Placental pericyte (primary cell): ENCODE data around the gene PTPRQ. TPM values are rescaled to one million over a fixed set of nuclear protein-coding genes. Genes with fewer than 3 reads are reported as not detected.

Experiments used
- total RNA-seq: library from RNA; depleted of rRNA; stranded (reverse); fragments of >200 nt; gene quantifications from 2 replicates; pipeline ENCODE4 v1.2.3, GENCODE V29; 2012

The PTPRQ gene, protein sequence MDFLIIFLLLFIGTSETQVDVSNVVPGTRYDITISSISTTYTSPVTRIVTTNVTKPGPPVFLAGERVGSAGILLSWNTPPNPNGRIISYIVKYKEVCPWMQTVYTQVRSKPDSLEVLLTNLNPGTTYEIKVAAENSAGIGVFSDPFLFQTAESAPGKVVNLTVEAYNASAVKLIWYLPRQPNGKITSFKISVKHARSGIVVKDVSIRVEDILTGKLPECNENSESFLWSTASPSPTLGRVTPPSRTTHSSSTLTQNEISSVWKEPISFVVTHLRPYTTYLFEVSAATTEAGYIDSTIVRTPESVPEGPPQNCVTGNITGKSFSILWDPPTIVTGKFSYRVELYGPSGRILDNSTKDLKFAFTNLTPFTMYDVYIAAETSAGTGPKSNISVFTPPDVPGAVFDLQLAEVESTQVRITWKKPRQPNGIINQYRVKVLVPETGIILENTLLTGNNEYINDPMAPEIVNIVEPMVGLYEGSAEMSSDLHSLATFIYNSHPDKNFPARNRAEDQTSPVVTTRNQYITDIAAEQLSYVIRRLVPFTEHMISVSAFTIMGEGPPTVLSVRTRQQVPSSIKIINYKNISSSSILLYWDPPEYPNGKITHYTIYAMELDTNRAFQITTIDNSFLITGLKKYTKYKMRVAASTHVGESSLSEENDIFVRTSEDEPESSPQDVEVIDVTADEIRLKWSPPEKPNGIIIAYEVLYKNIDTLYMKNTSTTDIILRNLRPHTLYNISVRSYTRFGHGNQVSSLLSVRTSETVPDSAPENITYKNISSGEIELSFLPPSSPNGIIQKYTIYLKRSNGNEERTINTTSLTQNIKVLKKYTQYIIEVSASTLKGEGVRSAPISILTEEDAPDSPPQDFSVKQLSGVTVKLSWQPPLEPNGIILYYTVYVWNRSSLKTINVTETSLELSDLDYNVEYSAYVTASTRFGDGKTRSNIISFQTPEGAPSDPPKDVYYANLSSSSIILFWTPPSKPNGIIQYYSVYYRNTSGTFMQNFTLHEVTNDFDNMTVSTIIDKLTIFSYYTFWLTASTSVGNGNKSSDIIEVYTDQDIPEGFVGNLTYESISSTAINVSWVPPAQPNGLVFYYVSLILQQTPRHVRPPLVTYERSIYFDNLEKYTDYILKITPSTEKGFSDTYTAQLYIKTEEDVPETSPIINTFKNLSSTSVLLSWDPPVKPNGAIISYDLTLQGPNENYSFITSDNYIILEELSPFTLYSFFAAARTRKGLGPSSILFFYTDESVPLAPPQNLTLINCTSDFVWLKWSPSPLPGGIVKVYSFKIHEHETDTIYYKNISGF (N-terminal part only)
- 0.22 and 0.29 TPM in 2 replicates for total RNA-seq

DNA sequence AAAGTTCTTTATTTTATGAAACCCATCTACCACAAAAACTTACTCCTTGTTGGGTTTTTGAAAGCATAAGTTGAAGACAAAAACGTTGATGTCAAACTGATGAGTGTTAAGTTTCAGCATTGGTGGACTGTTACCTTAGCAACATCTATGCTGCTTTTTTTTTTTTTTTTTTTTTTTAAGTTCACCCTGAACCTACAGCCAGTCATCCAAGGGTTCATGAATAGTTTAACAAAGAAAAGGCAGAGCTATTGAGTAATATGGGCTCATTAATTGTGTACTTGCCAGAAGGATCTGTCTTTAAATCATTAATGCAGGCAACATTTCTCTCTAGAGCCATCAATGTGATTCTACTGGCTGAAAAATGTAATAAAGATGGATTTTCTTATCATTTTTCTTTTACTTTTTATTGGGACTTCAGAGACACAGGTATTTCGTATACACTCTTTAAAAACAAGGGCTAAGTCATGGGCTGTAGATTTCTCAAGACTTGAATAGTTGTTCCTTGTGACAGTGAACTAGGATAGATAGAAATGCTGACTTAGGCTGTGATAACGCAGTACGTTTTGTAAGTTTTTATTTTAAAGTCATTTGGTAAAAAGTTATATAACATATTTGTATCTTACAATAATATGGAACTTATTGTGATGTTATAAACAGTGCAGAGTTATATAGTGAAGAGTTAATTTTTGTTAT lies at the start of gene PTPRQ:
PTPRQ (plus strand) TSS at position 262 of the 693 bp plus-strand sequence; CDS start at position 373, 111 bp downstream.

GRCh38 chr12:80707126-80707829 lies 263.2 kb downstream of the PTPRQ start, which contains the start of gene MYF6:
Gene MYF6, plus strand, starts transcription at chr12:80707634. Its CDS starts 86 bp downstream, at chr12:80707720.

DNA sequence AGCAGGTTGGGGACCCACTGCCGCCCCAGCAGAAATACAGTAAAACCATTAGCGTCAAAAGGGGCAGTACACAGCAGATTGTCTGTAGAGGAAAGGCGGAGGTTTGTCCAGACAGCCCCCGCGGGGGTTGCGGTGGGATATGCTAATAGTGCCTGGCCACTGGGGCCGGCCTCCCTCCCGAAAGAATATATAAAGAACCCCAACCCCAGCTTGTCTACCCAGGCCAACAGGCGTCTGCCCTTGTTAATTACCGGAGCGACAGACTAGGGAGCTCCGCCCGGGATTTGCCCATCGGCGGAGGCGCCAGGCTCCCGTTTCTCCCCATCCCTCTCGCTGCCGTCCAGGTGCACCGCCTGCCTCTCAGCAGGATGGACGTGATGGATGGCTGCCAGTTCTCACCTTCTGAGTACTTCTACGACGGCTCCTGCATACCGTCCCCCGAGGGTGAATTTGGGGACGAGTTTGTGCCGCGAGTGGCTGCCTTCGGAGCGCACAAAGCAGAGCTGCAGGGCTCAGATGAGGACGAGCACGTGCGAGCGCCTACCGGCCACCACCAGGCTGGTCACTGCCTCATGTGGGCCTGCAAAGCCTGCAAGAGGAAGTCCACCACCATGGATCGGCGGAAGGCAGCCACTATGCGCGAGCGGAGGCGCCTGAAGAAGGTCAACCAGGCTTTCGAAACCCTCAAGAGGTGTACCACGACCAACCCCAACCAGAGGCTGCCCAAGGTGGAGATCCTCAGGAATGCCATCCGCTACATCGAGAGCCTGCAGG lies 272.8 kb downstream of the PTPRQ start, which contains the start of gene MYF5:
MYF5 (plus strand) TSS at position 217 of the 774 bp plus-strand sequence; CDS start at position 369, 152 bp downstream.

